GM18511 (cell line): Measurements from ENCODE around the gene CTPS2.

Experiments
- ATAC-seq: cut with Tn5 transposase; IDR thresholded peaks from one replicate; pipeline ENCODE4 v1.9.1; 2021; ENCODE audit warnings: mild to moderate bottlenecking, moderate library complexity; ENCODE audit not compliant: unreplicated experiment

Gene CTPS2

DNA sequence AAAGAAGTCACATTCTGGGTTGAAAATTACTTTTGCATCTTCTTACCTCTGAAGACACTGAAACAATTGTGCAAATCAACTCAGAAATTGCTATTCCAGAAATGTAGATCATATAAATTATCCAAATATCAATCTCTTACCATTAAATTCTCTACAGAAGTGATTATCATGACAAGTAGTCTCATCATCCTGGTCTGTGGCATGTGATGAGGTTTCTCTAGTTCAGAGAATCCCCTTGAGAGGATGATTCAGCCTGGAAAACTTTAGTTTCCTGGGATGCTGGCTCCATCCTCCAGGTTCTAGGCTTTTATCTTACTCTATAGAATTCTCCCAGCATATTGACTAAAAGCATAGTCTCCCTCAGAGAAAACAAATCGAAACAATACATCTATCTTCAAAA lies 138.7 kb downstream of the CTPS2 start:
- ATAC-seq, result no peak

- ATAC-seq, result no peak
These were observed 144.8 kb downstream of the CTPS2 start for GRCh38 chrX:16567681-16568080.

GRCh38 chrX:16566571-16566970 lies 145.9 kb downstream of the CTPS2 start:
- ATAC-seq, result no peak

- no peak for ATAC-seq
These were observed 152.3 kb downstream of the CTPS2 start for GRCh38 chrX:16560173-16560572.

DNA sequence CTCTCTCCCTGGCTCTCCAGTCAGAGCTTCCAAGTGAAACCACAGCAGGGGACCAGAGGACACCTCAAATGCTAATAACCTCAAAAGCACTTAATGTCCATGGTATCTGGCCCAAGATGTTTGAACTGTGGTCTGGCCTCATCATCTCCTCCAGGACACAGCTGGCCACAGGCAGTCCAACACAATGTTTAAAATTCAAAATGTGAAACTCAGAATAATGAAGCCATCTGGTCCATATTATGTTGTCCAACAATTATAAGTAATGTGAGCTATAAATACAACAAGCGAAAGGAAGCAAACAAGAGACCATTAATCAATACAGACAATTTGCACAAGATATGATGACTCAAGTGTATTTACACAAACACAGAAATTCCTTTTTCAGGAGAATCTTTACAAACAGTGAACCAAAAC lies 153.3 kb downstream of the CTPS2 start:
- no peak for ATAC-seq

- no peak for ATAC-seq
These were observed 154.0 kb downstream of the CTPS2 start for GRCh38 chrX:16558489-16558888.

DNA sequence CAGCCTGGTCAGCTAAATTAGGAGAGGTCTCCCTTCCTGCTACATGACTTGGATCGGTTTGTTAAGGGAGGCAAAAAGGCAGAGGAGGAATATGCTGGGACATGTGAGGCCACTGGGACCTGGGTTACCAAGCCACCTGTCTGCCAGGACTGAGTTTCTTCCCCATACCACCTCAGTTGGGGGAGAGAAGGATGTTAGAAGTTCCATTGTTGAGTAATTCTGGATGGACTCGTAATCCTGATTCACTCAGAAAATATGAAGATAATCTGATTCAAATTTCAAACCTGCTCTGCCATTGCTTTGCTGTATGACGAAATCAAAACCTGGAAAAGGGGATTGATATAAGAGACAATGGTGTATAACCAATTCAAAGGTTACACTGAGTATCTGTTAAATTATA lies 159.9 kb downstream of the CTPS2 start:
- ATAC-seq, result no peak

- no peak for ATAC-seq
These were observed 164.8 kb downstream of the CTPS2 start for GRCh38 chrX:16547644-16548043.

DNA sequence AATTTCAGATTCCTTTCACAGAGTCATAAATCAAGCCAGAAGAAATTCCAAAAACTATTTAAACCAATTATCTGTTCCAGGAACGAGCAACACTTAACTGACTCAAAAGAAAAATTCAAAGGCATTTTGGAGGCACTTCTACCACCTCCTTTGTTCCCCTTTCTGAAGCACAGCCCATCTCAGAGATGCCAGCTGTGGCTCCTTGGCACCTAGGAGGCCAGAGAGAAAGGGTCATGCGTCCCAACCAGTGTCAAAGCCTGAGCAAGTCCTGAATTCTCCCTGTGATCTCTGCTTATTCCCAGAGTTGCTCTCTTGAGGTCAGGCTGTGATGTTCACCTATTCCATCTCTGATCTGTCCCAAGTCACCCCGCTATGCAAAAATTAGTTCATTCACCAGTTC lies 167.5 kb downstream of the CTPS2 start:
- ATAC-seq, result no peak
